Neural cell (in vitro differentiated cells): Measurements from ENCODE around the gene LMO7. TPM values are rescaled to one million over a fixed set of nuclear protein-coding genes. Genes with fewer than 3 reads are reported as not detected.

ENCODE experiments used
- H2AFZ ChIP-seq: fragments of 200-600, 300-800 bp; sonication (generic), shearing (Covaris generic); 2 replicates; pipeline ENCODE4 v1.6.0; 2014; ENCODE audit warnings: low read depth, mild to moderate bottlenecking, antibody characterized with exemption, low read length, moderate library complexity
- H3F3A ChIP-seq: fragments of 200-600 bp; shearing (Covaris generic); 2 replicates; pipeline ENCODE4 v1.6.1; 2016; ENCODE audit warnings: mild to moderate bottlenecking, moderate library complexity, mixed read lengths, antibody characterized with exemption, low read length; ENCODE audit not compliant: insufficient read depth, poor library complexity, severe bottlenecking
- H3K27ac ChIP-seq: fragments of 200-600, 300-800 bp; sonication (generic), shearing (Covaris generic); 2 replicates; pipeline ENCODE4 v1.5.1; 2014; ENCODE audit warnings: mild to moderate bottlenecking, low read length, moderate library complexity
- H3K27me3 ChIP-seq: fragments of 300-800, 200-600 bp; sonication (generic), shearing (Covaris generic); 2 replicates; pipeline ENCODE4 v1.6.0; 2014; ENCODE audit warnings: mild to moderate bottlenecking, low read depth, low read length, moderate library complexity; ENCODE audit not compliant: insufficient read depth
- H3K36me3 ChIP-seq: fragments of 300-800, 200-600 bp; sonication (generic), shearing (Covaris generic); 2 replicates; pipeline ENCODE4 v1.5.1; 2014; ENCODE audit warnings: mild to moderate bottlenecking, antibody characterized with exemption, low read length, moderate library complexity; ENCODE audit not compliant: insufficient read depth
- H3K4me2 ChIP-seq: fragments of 300-800, 200-600 bp; sonication (generic), shearing (Covaris generic); 2 replicates; pipeline ENCODE4 v1.6.0; 2014; ENCODE audit warnings: mild to moderate bottlenecking, low read length
- H3K4me3 ChIP-seq: fragments of 300-800, 200-600 bp; sonication (generic), shearing (Covaris generic); 2 replicates; pipeline ENCODE4 v1.5.1; 2014; ENCODE audit warnings: mild to moderate bottlenecking, low read length, moderate library complexity
- H3K79me2 ChIP-seq: fragments of 200-600 bp; shearing (Covaris generic); replicated peaks from 2 replicates; pipeline ENCODE4 v1.6.0; 2014; ENCODE audit warnings: mild to moderate bottlenecking, low read length, moderate library complexity; ENCODE audit not compliant: insufficient read depth
- H3K9ac ChIP-seq: fragments of 300-800, 200-600 bp; sonication (generic), shearing (Covaris generic); 2 replicates; pipeline ENCODE4 v1.6.1; 2016; ENCODE audit warnings: mild to moderate bottlenecking, low read length, mixed read lengths
- H3K9me2 ChIP-seq: fragments of 200-600 bp; shearing (Covaris generic); 2 replicates; pipeline ENCODE4 v1.6.1; 2016; ENCODE audit warnings: mild to moderate bottlenecking, low read length, mixed read lengths; ENCODE audit not compliant: insufficient read depth
- H3K9me3 ChIP-seq: fragments of 200-600, 300-800 bp; sonication (generic), shearing (Covaris generic); 2 replicates; pipeline ENCODE4 v1.6.1; 2016; ENCODE audit warnings: mild to moderate bottlenecking, mixed run types, low read length, moderate library complexity, mixed read lengths
- H4K20me1 ChIP-seq: fragments of 200-600 bp; shearing (Covaris generic); 2 replicates; pipeline ENCODE4 v1.6.1; 2016; ENCODE audit warnings: mild to moderate bottlenecking, mixed run types; ENCODE audit not compliant: insufficient read depth
- CTCF ChIP-seq: fragments of 450-650 bp; IDR thresholded peaks from 2 replicates; pipeline ENCODE4 v1.5.1; 2014; ENCODE audit warnings: antibody characterized with exemption, mild to moderate bottlenecking, moderate library complexity; ENCODE audit not compliant: poor library complexity, severe bottlenecking
- EP300 ChIP-seq: fragments of 450-650 bp; conservative IDR thresholded peaks from 2 replicates; pipeline ENCODE4 v1.6.1; 2014; ENCODE audit warnings: antibody characterized with exemption, mild to moderate bottlenecking, moderate library complexity; ENCODE audit not compliant: poor library complexity, severe bottlenecking
- EZH2 ChIP-seq: fragments of 200-600, 300-800 bp; shearing (Covaris generic), sonication (generic); IDR thresholded peaks from 2 replicates; pipeline ENCODE4 v1.6.1; 2014; ENCODE audit warnings: antibody characterized with exemption, low read length, borderline replicate concordance, mild to moderate bottlenecking; ENCODE audit not compliant: insufficient read depth, poor library complexity, severe bottlenecking
- MXI1 ChIP-seq: fragments of 450-650 bp; conservative IDR thresholded peaks from 2 replicates; pipeline ENCODE4 v1.6.1; 2014; ENCODE audit warnings: antibody characterized with exemption, mild to moderate bottlenecking; ENCODE audit not compliant: poor library complexity, severe bottlenecking
- POLR2AphosphoS5 ChIP-seq: IDR thresholded peaks from 2 replicates; pipeline ENCODE4 v1.6.1; 2012
- RAD21 ChIP-seq: fragments of 450-650 bp; conservative IDR thresholded peaks from 2 replicates; pipeline ENCODE4 v1.6.1; 2014; ENCODE audit warnings: antibody characterized with exemption, mild to moderate bottlenecking, moderate library complexity
- REST ChIP-seq: IDR thresholded peaks from 2 replicates; pipeline ENCODE4 v1.6.1; 2012; ENCODE audit warnings: borderline replicate concordance
- SMC3 ChIP-seq: fragments of 450-650 bp; conservative IDR thresholded peaks from 2 replicates; pipeline ENCODE4 v1.6.1; 2014; ENCODE audit warnings: antibody characterized with exemption, mild to moderate bottlenecking, moderate library complexity; ENCODE audit not compliant: poor library complexity
- TAF1 ChIP-seq: IDR thresholded peaks from 2 replicates; pipeline ENCODE4 v1.6.1; 2012; ENCODE audit warnings: low read depth
- polyA plus RNA-seq: library from polyadenylated mRNA; depleted of rRNA; stranded (reverse); fragments of >200 nt; gene quantifications from 2 replicates; pipeline ENCODE4 v1.2.3, GENCODE V29; 2014

The LMO7 gene
- polyA plus RNA-seq, 1 donor from 2014 or later, result 14.2 TPM

GRCh38 chr13:75843991-75844390, 207.9 kb downstream of the LMO7 start:
- no peak overlapping the region for H3K4me3 ChIP-seq
- H3K36me3 ChIP-seq, result no peaks in the 10 kb centered on the region
- no peaks in the 10 kb centered on the region for H3K27me3 ChIP-seq
- H3K4me2 ChIP-seq, result no peak overlapping the region
- no peak overlapping the region for H2AFZ ChIP-seq
- H3K9me3 ChIP-seq, result no peaks in the 10 kb centered on the region
- H3K27ac ChIP-seq, result no peak overlapping the region
- no peaks in the 10 kb centered on the region for H4K20me1 ChIP-seq
- H3K79me2 ChIP-seq, result no peaks in the 10 kb centered on the region
- H3F3A ChIP-seq, result no peaks in the 10 kb centered on the region
- TF ChIP-seq SMC3 (no peak), MXI1 (no peak), CTCF (no peak), POLR2AphosphoS5 (no peak), TAF1 (no peak), REST (no peak), EZH2 (no peak), EP300 (no peak), RAD21 (no peak)
- no peaks in the 10 kb centered on the region for H3K9me2 ChIP-seq
- H3K9ac ChIP-seq, result no peak overlapping the region

- H3K27me3 ChIP-seq, result no peaks in the 10 kb centered on the region
- H3K9ac ChIP-seq, result no peak overlapping the region
- H3K9me2 ChIP-seq, result no peaks in the 10 kb centered on the region
- H3K4me3 ChIP-seq, result no peak overlapping the region
- H3K4me2 ChIP-seq, result no peak overlapping the region
- TF ChIP-seq POLR2AphosphoS5 (no peak), TAF1 (no peak), EP300 (no peak), RAD21 (no peak), REST (no peak), MXI1 (no peak), SMC3 (no peak), CTCF (no peak), EZH2 (no peak)
- H3K79me2 ChIP-seq, result no peaks in the 10 kb centered on the region
- H3K9me3 ChIP-seq, result no peaks in the 10 kb centered on the region
- peak overlapping the region; percentile 23 for H3K27ac ChIP-seq
- no peak overlapping the region for H2AFZ ChIP-seq
- no peaks in the 10 kb centered on the region for H4K20me1 ChIP-seq
- no peaks in the 10 kb centered on the region for H3K36me3 ChIP-seq
- no peaks in the 10 kb centered on the region for H3F3A ChIP-seq
Measured at GRCh38 chr13:75847588-75847987, 211.5 kb downstream of the LMO7 start.
